ENCODE results near the gene HSPA1A. TPM values are rescaled to one million over a fixed set of nuclear protein-coding genes. Genes with fewer than 3 reads are reported as not detected.
A peak's percentile ranks its signal among the peaks of the same experiment; 100 is the strongest.

The HSPA1A gene
- total and polyA plus RNA-seq, 7 experiments from 2014 or later, result 6.7 to 125 (median 30.3) TPM

DNA sequence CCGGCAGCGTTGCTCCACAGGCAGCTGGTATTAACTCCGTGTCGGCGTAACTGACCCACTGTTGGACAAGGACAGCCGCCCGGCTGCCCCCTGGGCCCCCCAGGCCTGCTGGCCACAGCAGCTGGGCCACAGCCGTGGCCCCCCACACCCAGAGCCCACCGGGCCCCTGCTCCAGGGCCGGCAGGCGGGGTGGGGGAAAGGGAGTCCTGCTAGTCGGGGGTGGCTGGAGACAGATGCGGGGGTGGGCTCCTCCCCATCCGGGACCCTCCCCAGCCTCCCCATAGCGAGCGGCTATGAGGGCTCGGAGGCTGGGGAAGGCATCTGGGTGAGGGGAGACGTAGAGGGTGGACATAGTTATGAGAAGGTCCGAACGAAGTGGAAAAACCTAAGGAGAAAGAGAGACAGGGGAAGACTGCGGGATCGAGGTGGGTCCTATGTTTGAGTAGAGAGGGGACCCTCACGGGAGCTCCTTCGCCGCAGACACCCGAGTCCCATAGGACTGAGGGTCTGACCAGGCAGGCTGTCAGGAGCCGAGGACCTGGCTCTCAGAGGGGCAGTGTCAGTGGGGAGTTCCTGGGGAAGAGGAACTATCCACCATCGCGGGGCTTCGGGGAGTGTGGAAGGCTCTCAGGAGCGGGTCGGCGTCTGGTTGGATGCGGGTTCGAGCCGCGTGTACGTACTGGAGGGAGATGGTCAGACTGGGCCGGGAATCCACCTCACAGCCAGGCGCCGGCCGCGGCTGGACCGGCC, 20.3 kb upstream of the HSPA1A start:
- H3K36me3 ChIP-seq (ENCODE audit: control insufficient read depth in 2 of 3, insufficient read depth in 3 of 3, low read length in 3 of 3), result peaks cover 0 to 9% (median 0%) of the 10 kb centered on the region in 3 experiments
- H3K27me3 ChIP-seq (ENCODE audit: control insufficient read depth in 2 of 2, insufficient read depth in 2 of 2, low read length in 2 of 2), result no peaks in the 10 kb centered on the region
- ATAC-seq (no peak), DNase-seq (no peak)
- Mint-ChIP-seq H3K27ac (peak overlapping the region; percentile 80 to 99 (median 98)), H3K9me3 (no peaks in the 10 kb centered on the region), H3K27me3 (no peaks in the 10 kb centered on the region), H3K36me3 (peaks cover 0 to 15% (median 8%) of the 10 kb centered on the region in 5 donors), H3K4me1 (peaks cover 12 to 58% (median 39%) of the 10 kb centered on the region in 7 donors), H3K4me3 (peak overlapping the region; percentile 85 to 99 (median 96))
- intact Hi-C loops (cut with micrococcal nuclease), result loop anchor here (1.0 to 5.0 kb wide), 14 partner anchors 11 to 175 kb away; partner anchors contain the start of genes ABHD16A (in 1 of the 2), CSNK2B (in 1 of the 2), DDAH2 (in 1 of the 2) and EHMT2 (in 1 of the 2)
- H3K9me3 ChIP-seq (ENCODE audit: control insufficient read depth in 2 of 3, low read length in 3 of 3), result no peaks in the 10 kb centered on the region
- peaks cover 24 to 32% of the 10 kb centered on the region in 2 donors for H3K4me1 ChIP-seq (ENCODE audit: control insufficient read depth in 2 of 2, insufficient read depth in 2 of 2, low read length in 2 of 2)
- H3K4me3 ChIP-seq (ENCODE audit: low read length), result peak overlapping the region; percentile 76
- peak overlapping the region; percentile 93 for H3K27ac ChIP-seq (ENCODE audit: low read depth, low read length)
- POLR2A ChIA-PET, result interaction anchor here (0.6 to 2.3 kb wide), 12 partner anchors 9 to 178 kb away, joined by 3 to 30 read pairs (median 5); partner anchors contain the start of genes BAG6, DXO, HSPA1A and HSPA1B
- CTCF ChIA-PET, result interaction anchor here (0.7 to 2.5 kb wide), 5 partner anchors 19 to 66 kb away, joined by 4 to 13 read pairs (median 5); partner anchors contain the start of gene DDAH2

GRCh38 chr6:31795616-31796298, 19.6 kb upstream of the HSPA1A start, which contains the start of gene VARS1:
Gene VARS1, minus strand, starts transcription at chr6:31795752. Its CDS starts 535 bp downstream, at chr6:31795217.
- Mint-ChIP-seq H3K27ac (peak within 1 kb of the TSS; percentile 80 to 99 (median 98)), H3K27me3 (no peaks in the 10 kb centered on the region), H3K36me3 (peaks cover 0 to 11% (median 5%) of the 10 kb centered on the region in 5 donors), H3K9me3 (no peaks in the 10 kb centered on the region), H3K4me1 (peaks cover 12 to 55% (median 36%) of the 10 kb centered on the region in 7 donors), H3K4me3 (peak within 1 kb of the TSS; percentile 85 to 99 (median 96))
- Histone ChIP-seq H3K9me3 (ENCODE audit: control insufficient read depth in 2 of 3, low read length in 3 of 3) (no peaks in the 10 kb centered on the region), H3K27me3 (ENCODE audit: control insufficient read depth in 2 of 2, insufficient read depth in 2 of 2, low read length in 2 of 2) (no peaks in the 10 kb centered on the region), H3K4me1 (ENCODE audit: control insufficient read depth in 2 of 2, insufficient read depth in 2 of 2, low read length in 2 of 2) (peaks cover 24 to 32% of the 10 kb centered on the region in 2 donors), H3K36me3 (ENCODE audit: control insufficient read depth in 2 of 3, insufficient read depth in 3 of 3, low read length in 3 of 3) (peaks cover 0 to 9% (median 0%) of the 10 kb centered on the region in 3 experiments), H3K4me3 (ENCODE audit: low read length) (peak within 1 kb of the TSS; percentile 76), H3K27ac (ENCODE audit: low read depth, low read length) (peak within 1 kb of the TSS; percentile 93)
- intact Hi-C loops (cut with micrococcal nuclease), result loop anchor here (1.0 to 5.0 kb wide), 14 partner anchors 11 to 175 kb away; partner anchors contain the start of genes HSPA1A (in 2 of the 2), HSPA1L (in 2 of the 2), ABHD16A (in 1 of the 2) and CSNK2B (in 1 of the 2)
- POLR2A ChIA-PET, result interaction anchor here (0.6 to 2.3 kb wide), 18 partner anchors 9 to 379 kb away, joined by 3 to 30 read pairs (median 4); partner anchors contain the start of genes BAG6, DXO, HSPA1A and HSPA1B
- CTCF ChIA-PET, result interaction anchor here (0.7 to 2.5 kb wide), 8 partner anchors 11 to 67 kb away, joined by 3 to 13 read pairs (median 6); partner anchors contain the start of genes DDAH2 and LSM2
- DNase-seq (peak; percentile 75 to 92 (median 85)), ATAC-seq (peak; percentile 96)

GRCh38 chr6:31796993-31797385, 18.4 kb upstream of the HSPA1A start:
- Histone ChIP-seq H3K27ac (ENCODE audit: low read depth, low read length) (peak overlapping the region; percentile 71), H3K9me3 (ENCODE audit: control insufficient read depth in 2 of 3, low read length in 3 of 3) (no peaks in the 10 kb centered on the region), H3K4me1 (ENCODE audit: control insufficient read depth in 2 of 2, insufficient read depth in 2 of 2, low read length in 2 of 2) (peaks cover 24 to 32% of the 10 kb centered on the region in 2 donors), H3K4me3 (ENCODE audit: low read length) (no peak overlapping the region), H3K27me3 (ENCODE audit: control insufficient read depth in 2 of 2, insufficient read depth in 2 of 2, low read length in 2 of 2) (no peaks in the 10 kb centered on the region), H3K36me3 (ENCODE audit: control insufficient read depth in 2 of 3, insufficient read depth in 3 of 3, low read length in 3 of 3) (peaks cover 0 to 5% (median 0%) of the 10 kb centered on the region in 3 experiments)
- Mint-ChIP-seq H3K36me3 (peaks cover 0 to 11% (median 0%) of the 10 kb centered on the region in 5 donors), H3K9me3 (no peaks in the 10 kb centered on the region), H3K27me3 (no peaks in the 10 kb centered on the region), H3K4me3 (peak overlapping the region; percentile 55 to 99 (median 76)), H3K4me1 (peaks cover 12 to 49% (median 33%) of the 10 kb centered on the region in 7 donors), H3K27ac (peak overlapping the region; percentile 80 to 98 (median 93))
- POLR2A ChIA-PET, result interaction anchor here (1.0 to 2.5 kb wide), 11 partner anchors 9 to 69 kb away, joined by 3 to 30 read pairs (median 8); partner anchors contain the start of genes HSPA1A, HSPA1B, HSPA1L and LSM2
- intact Hi-C loops (cut with micrococcal nuclease), result loop anchor here (1.0 to 5.0 kb wide), 5 partner anchors 9 to 130 kb away; partner anchors contain the start of genes CSNK2B (in 1 of the 2), EHMT2 (in 1 of the 2), HSPA1A (in 1 of the 2) and HSPA1L (in 1 of the 2)
- no peak for DNase-seq
- CTCF ChIA-PET, result interaction anchor here (1.0 to 2.5 kb wide), 7 partner anchors 9 to 68 kb away, joined by 3 to 13 read pairs (median 4); partner anchors contain the start of genes DDAH2 and LSM2
- ATAC-seq, result no peak

- POLR2A ChIA-PET, result interaction anchor here (0.6 to 2.5 kb wide), 9 partner anchors 10 to 256 kb away, joined by 3 to 24 read pairs (median 3); partner anchors contain the start of genes HSPA1A, HSPA1B, LSM2 and MSH5
- ATAC-seq, result no peak
- Mint-ChIP-seq H3K27me3 (no peaks in the 10 kb centered on the region), H3K9me3 (no peaks in the 10 kb centered on the region), H3K36me3 (peaks cover 0 to 16% (median 0%) of the 10 kb centered on the region in 5 donors), H3K27ac (peak overlapping the region; percentile 80 to 98 (median 93)), H3K4me1 (peaks cover 12 to 47% (median 33%) of the 10 kb centered on the region in 7 donors), H3K4me3 (peak overlapping the region; percentile 55 to 99 (median 80))
- Histone ChIP-seq H3K36me3 (ENCODE audit: control insufficient read depth in 2 of 3, insufficient read depth in 3 of 3, low read length in 3 of 3) (no peaks in the 10 kb centered on the region), H3K27me3 (ENCODE audit: control insufficient read depth in 2 of 2, insufficient read depth in 2 of 2, low read length in 2 of 2) (no peaks in the 10 kb centered on the region), H3K4me3 (ENCODE audit: low read length) (no peak overlapping the region), H3K27ac (ENCODE audit: low read depth, low read length) (peak overlapping the region; percentile 71), H3K4me1 (ENCODE audit: control insufficient read depth in 2 of 2, insufficient read depth in 2 of 2, low read length in 2 of 2) (peaks cover 24 to 32% of the 10 kb centered on the region in 2 donors), H3K9me3 (ENCODE audit: control insufficient read depth in 2 of 3, low read length in 3 of 3) (no peaks in the 10 kb centered on the region)
- DNase-seq, result peak in 5 of 9 donors; percentile 38 to 50 (median 45)
- intact Hi-C loops (cut with micrococcal nuclease), result loop anchor here (1.0 to 5.0 kb wide), 5 partner anchors 9 to 130 kb away; partner anchors contain the start of genes CSNK2B (in 1 of the 2), EHMT2 (in 1 of the 2), HSPA1A (in 1 of the 2) and HSPA1L (in 1 of the 2)
- CTCF ChIA-PET, result interaction anchor here (1.0 to 2.5 kb wide), 5 partner anchors 9 to 69 kb away, joined by 3 to 13 read pairs (median 4); partner anchors contain the start of genes DDAH2, HSPA1B and LSM2
Measured at GRCh38 chr6:31797588-31797987, 17.8 kb upstream of the HSPA1A start.

DNA sequence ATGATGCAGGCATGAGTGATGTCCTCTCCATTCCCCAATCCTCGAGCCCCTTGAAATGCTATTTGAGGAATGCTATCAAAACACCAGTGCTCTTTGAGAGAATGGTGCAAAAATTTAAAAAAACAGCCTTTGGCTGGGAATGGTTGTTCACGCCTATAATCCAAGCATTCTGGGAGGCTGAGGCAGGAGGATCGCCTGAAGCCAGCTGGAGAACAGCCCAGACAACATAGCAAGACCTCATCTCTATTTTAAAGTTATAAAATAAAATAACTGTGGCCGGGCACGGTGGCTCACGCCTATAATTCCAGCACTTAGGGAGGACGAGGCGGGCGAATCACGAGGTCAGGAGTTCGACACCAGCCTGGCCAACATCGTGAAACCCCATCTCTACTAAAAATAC, 15.6 kb upstream of the HSPA1A start:
- ChIA-PET CTCF (interaction anchor here (0.5 to 0.6 kb wide), 3 partner anchors 46 to 1104 kb away, joined by 3 to 4 read pairs (median 3); no protein-coding TSS in a partner anchor), POLR2A (interaction anchor here (0.7 to 1.5 kb wide), 3 partner anchors 24 to 1172 kb away, joined by 3 to 8 read pairs (median 3); no protein-coding TSS in a partner anchor)
- Histone ChIP-seq H3K4me3 (ENCODE audit: low read length) (no peak overlapping the region), H3K36me3 (ENCODE audit: control insufficient read depth in 2 of 3, insufficient read depth in 3 of 3, low read length in 3 of 3) (no peaks in the 10 kb centered on the region), H3K27ac (ENCODE audit: low read depth, low read length) (no peak overlapping the region), H3K27me3 (ENCODE audit: control insufficient read depth in 2 of 2, insufficient read depth in 2 of 2, low read length in 2 of 2) (no peaks in the 10 kb centered on the region), H3K4me1 (ENCODE audit: control insufficient read depth in 2 of 2, insufficient read depth in 2 of 2, low read length in 2 of 2) (peaks cover 24 to 29% of the 10 kb centered on the region in 2 donors), H3K9me3 (ENCODE audit: control insufficient read depth in 2 of 3, low read length in 3 of 3) (no peaks in the 10 kb centered on the region)
- no peaks in the 10 kb centered on the region for H3K27me3 Mint-ChIP-seq
- ATAC-seq (no peak), DNase-seq (no peak)
- no peak overlapping the region for H3K4me3 Mint-ChIP-seq
- H3K4me1 Mint-ChIP-seq, result peaks cover 6 to 45% (median 34%) of the 10 kb centered on the region in 7 donors
- intact Hi-C loops (cut with micrococcal nuclease), result loop anchor here (5.0 kb wide), 3 partner anchors 33 to 132 kb away; partner anchors contain the start of genes CSNK2B (in 1 of the 2), EHMT2 (in 1 of the 2) and LY6G5B (in 1 of the 2)
- peaks cover 0 to 19% (median 4%) of the 10 kb centered on the region in 5 donors for H3K36me3 Mint-ChIP-seq
- no peaks in the 10 kb centered on the region for H3K9me3 Mint-ChIP-seq
- peak overlapping the region in 2 of 9 donors; percentile 3 to 80 for H3K27ac Mint-ChIP-seq
